Activated naive CD8-positive, alpha-beta T cell treated with anti-CD3 and anti-CD28 coated beads, Interleukin-2, amount 50 U/mL, for 24 hours (primary cell): Measurements from ENCODE around the gene OMD.

Source experiments
- ATAC-seq: fragments of 150-1000 bp; cut with Tn5 transposase; one replicate; pipeline ENCODE4 v1.10.0; 2021
- DNase-seq: peaks from one replicate; pipeline ENCODE4 v3.0.0; 2021
- H3K27ac Mint-ChIP-seq: one replicate; pipeline ENCODE4 v1.8.0; 2021; ENCODE audit warnings: mild to moderate bottlenecking, mixed read lengths
- H3K27me3 Mint-ChIP-seq: one replicate; pipeline ENCODE4 v1.8.0; 2021; ENCODE audit warnings: mixed read lengths
- H3K36me3 Mint-ChIP-seq: one replicate; pipeline ENCODE4 v1.8.0; 2021; ENCODE audit warnings: low read depth, mixed read lengths
- H3K4me1 Mint-ChIP-seq: one replicate; pipeline ENCODE4 v1.8.0; 2021; ENCODE audit warnings: mixed read lengths
- H3K4me3 Mint-ChIP-seq: one replicate; pipeline ENCODE4 v1.8.0; 2021; ENCODE audit warnings: mild to moderate bottlenecking, moderate library complexity, mixed read lengths
- H3K9me3 Mint-ChIP-seq: one replicate; pipeline ENCODE4 v1.8.0; 2021; ENCODE audit warnings: mixed read lengths

OMD gene, protein sequence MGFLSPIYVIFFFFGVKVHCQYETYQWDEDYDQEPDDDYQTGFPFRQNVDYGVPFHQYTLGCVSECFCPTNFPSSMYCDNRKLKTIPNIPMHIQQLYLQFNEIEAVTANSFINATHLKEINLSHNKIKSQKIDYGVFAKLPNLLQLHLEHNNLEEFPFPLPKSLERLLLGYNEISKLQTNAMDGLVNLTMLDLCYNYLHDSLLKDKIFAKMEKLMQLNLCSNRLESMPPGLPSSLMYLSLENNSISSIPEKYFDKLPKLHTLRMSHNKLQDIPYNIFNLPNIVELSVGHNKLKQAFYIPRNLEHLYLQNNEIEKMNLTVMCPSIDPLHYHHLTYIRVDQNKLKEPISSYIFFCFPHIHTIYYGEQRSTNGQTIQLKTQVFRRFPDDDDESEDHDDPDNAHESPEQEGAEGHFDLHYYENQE

DNA sequence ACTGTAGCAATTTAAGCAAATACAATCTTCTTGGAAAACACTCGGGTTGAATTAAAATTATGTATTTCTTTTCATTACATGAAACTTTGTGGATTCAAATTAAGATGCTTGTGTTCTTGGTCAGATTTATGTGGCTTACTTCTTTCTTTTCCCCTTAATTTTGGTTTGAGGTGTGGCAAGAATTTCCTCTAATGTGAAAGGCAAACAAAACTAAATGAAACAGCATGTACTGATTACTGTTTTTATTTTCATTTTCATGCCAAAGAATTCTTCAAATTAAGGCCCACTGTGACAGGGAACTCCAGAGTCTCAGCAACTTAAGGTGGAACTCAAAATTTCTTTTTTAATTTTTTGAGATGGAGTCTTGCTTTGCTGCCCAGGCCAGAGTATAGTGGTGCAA, at the start of gene OMD:
Gene OMD, minus strand, starts transcription at position 132 of the 400 bp plus-strand sequence. CDS start 6,913 bp downstream, outside the sequence.
- no peak within 1 kb of the TSS for H3K4me3 Mint-ChIP-seq
- H3K9me3 Mint-ChIP-seq: no peaks in the 10 kb centered on the region
- peaks cover 3% of the 10 kb centered on the region for H3K36me3 Mint-ChIP-seq
- no peaks in the 10 kb centered on the region for H3K27me3 Mint-ChIP-seq
- ATAC-seq (no peak), DNase-seq (no peak)
- no peak within 1 kb of the TSS for H3K27ac Mint-ChIP-seq
- H3K4me1 Mint-ChIP-seq: no peaks in the 10 kb centered on the region

DNA sequence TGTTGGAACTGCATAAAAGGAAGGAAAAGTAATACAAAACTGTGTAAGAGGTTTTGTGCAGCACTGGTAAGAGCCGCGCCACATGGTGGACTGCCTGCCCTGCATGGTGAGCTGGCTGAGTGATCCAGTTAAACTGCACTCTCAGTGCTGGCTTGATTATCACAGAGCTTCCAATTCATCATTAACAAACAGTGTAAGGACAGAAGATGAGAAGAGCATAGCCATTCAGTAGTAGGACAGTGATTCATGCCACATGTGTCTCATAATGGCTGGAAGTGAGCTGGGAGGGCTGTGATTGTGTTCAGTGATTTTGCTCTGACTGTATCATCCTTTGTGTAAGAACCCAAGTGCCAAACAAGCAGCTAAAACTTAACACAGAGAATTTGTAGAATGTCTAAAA, 43.9 kb upstream of the OMD start:
- no peak overlapping the region for H3K27ac Mint-ChIP-seq
- H3K4me3 Mint-ChIP-seq: no peak overlapping the region
- no peak for DNase-seq
- no peaks in the 10 kb centered on the region for H3K36me3 Mint-ChIP-seq
- no peaks in the 10 kb centered on the region for H3K4me1 Mint-ChIP-seq
- no peak for ATAC-seq
- no peaks in the 10 kb centered on the region for H3K9me3 Mint-ChIP-seq
- no peaks in the 10 kb centered on the region for H3K27me3 Mint-ChIP-seq

DNA sequence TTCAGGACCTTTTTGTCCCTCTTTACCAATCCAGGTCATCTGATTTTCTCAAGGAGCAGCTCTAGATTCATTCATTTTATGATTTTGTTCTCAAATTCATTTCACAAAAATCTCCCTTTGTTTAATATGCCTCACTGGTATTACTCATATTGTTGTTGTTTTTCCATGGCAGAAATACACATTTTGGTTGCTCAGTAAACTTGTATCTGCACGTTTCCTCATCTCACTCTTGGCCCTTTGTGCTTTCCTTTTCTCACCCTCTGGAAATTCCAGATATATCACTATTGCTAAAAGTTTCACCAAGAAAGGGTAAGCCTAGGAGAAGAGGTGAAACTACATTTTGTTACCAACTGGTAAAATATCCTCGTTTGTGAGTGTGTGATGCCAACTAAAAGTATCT, 43.2 kb upstream of the OMD start:
- H3K4me3 Mint-ChIP-seq: no peak overlapping the region
- ATAC-seq (no peak), DNase-seq (no peak)
- H3K4me1 Mint-ChIP-seq: no peaks in the 10 kb centered on the region
- no peaks in the 10 kb centered on the region for H3K36me3 Mint-ChIP-seq
- H3K27me3 Mint-ChIP-seq: no peaks in the 10 kb centered on the region
- no peak overlapping the region for H3K27ac Mint-ChIP-seq
- H3K9me3 Mint-ChIP-seq: no peaks in the 10 kb centered on the region

DNA sequence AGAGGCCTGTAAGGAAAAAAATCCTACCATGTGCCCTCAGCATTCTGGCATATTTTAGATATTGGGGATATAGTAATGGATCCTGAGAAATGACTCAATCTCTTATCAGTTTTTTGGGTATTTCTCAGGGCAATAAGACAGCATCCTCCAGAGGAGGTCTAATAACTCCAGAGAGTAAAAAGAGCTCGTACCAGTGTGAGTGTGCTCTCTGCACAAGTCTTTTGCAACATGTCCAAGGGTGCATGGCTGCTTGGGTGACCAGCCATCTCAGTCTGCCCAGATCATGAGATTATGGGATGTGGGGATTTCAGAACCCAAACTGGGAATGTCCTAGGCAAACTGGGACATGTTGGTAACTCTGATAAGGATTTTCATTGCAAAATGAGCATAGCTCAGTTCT, 42.8 kb upstream of the OMD start:
- H3K27ac Mint-ChIP-seq: no peak overlapping the region

DNA sequence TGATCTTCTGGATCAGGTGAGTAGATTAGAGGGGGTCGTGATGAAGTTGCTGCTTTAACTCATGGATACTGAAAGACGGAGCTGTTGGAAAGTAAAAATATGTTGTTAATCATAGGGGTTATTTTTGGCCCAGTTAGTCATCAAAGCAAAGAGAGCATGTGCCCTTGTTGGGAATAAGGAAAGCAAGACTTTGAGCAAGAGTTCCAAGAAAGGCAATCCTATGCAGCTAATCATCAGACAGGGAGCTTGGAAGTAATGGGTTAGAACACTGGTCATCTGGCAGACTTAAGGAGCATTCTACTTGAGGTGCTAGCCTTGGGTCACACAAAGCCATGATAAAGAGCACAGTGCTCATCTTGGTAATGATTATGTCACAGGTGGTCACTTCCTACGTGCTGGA, 39.7 kb upstream of the OMD start:
- ATAC-seq (no peak), DNase-seq (no peak)
- Mint-ChIP-seq H3K36me3 (no peaks in the 10 kb centered on the region), H3K27me3 (no peaks in the 10 kb centered on the region), H3K4me1 (no peaks in the 10 kb centered on the region), H3K27ac (no peak overlapping the region), H3K4me3 (no peak overlapping the region), H3K9me3 (no peaks in the 10 kb centered on the region)

More for the DNA sequence above, 42.8 kb upstream of the OMD start:
- Mint-ChIP-seq H3K36me3 (no peaks in the 10 kb centered on the region), H3K9me3 (no peaks in the 10 kb centered on the region), H3K4me1 (no peaks in the 10 kb centered on the region), H3K4me3 (no peak overlapping the region), H3K27me3 (no peaks in the 10 kb centered on the region)
- ATAC-seq: no peak
- no peak for DNase-seq

- no peaks in the 10 kb centered on the region for H3K4me1 Mint-ChIP-seq
- no peaks in the 10 kb centered on the region for H3K27me3 Mint-ChIP-seq
- ATAC-seq (no peak), DNase-seq (no peak)
- H3K4me3 Mint-ChIP-seq: no peak overlapping the region
- no peak overlapping the region for H3K27ac Mint-ChIP-seq
- H3K9me3 Mint-ChIP-seq: no peaks in the 10 kb centered on the region
- no peaks in the 10 kb centered on the region for H3K36me3 Mint-ChIP-seq
Measured at GRCh38 chr9:92463387-92463786, 39.1 kb upstream of the OMD start.

- H3K36me3 Mint-ChIP-seq: no peaks in the 10 kb centered on the region
Measured at GRCh38 chr9:92457576-92457975, 33.3 kb upstream of the OMD start.

GRCh38 chr9:92455217-92455616, 30.9 kb upstream of the OMD start:
- H3K27ac Mint-ChIP-seq: no peak overlapping the region
- ATAC-seq (no peak), DNase-seq (no peak)
- H3K4me3 Mint-ChIP-seq: no peak overlapping the region
- no peaks in the 10 kb centered on the region for H3K9me3 Mint-ChIP-seq
- no peaks in the 10 kb centered on the region for H3K36me3 Mint-ChIP-seq
- H3K4me1 Mint-ChIP-seq: no peaks in the 10 kb centered on the region
- H3K27me3 Mint-ChIP-seq: no peaks in the 10 kb centered on the region

More at GRCh38 chr9:92457576-92457975, 33.3 kb upstream of the OMD start:
- Mint-ChIP-seq H3K27me3 (no peaks in the 10 kb centered on the region), H3K4me3 (no peak overlapping the region), H3K4me1 (no peaks in the 10 kb centered on the region), H3K27ac (no peak overlapping the region), H3K9me3 (no peaks in the 10 kb centered on the region)
- no peak for DNase-seq
- no peak for ATAC-seq

DNA sequence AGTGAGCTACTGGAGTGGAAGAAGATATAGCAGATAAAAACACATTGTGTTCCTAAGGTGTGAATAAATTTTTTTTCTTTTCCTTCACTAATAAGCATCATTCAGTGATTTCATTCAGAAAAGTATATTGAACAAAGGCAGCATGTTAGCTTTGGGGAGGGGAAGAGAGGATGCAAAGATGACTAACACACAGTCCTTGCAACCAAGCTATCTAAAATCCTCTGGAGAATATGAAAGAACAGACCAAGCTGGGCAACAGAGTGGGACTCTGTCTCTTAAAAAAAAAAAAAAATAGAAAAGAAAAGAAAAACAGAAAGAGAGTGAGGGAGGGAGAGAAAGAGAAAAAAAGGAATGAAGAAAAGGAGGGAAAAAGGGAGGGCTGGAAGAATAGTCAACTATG, 22.3 kb upstream of the OMD start:
- Mint-ChIP-seq H3K36me3 (no peaks in the 10 kb centered on the region), H3K9me3 (no peaks in the 10 kb centered on the region), H3K27ac (no peak overlapping the region), H3K4me3 (no peak overlapping the region), H3K4me1 (no peaks in the 10 kb centered on the region), H3K27me3 (no peaks in the 10 kb centered on the region)
- no peak for DNase-seq
- no peak for ATAC-seq

GRCh38 chr9:92444841-92445240, 20.6 kb upstream of the OMD start:
- Mint-ChIP-seq H3K4me3 (no peak overlapping the region), H3K9me3 (no peaks in the 10 kb centered on the region), H3K4me1 (peaks cover 4% of the 10 kb centered on the region), H3K27ac (no peak overlapping the region), H3K27me3 (no peaks in the 10 kb centered on the region), H3K36me3 (no peaks in the 10 kb centered on the region)
- DNase-seq (no peak), ATAC-seq (no peak)

- Mint-ChIP-seq H3K4me3 (no peak overlapping the region), H3K9me3 (no peaks in the 10 kb centered on the region), H3K27me3 (no peaks in the 10 kb centered on the region), H3K4me1 (peaks cover 4% of the 10 kb centered on the region), H3K27ac (no peak overlapping the region), H3K36me3 (no peaks in the 10 kb centered on the region)
- peak; percentile 61 for ATAC-seq
- no peak for DNase-seq
Measured at GRCh38 chr9:92440751-92441046, 16.4 kb upstream of the OMD start.

- ATAC-seq (no peak), DNase-seq (no peak)
- Mint-ChIP-seq H3K4me1 (peaks cover 4% of the 10 kb centered on the region), H3K27me3 (no peaks in the 10 kb centered on the region), H3K27ac (no peak overlapping the region), H3K9me3 (no peaks in the 10 kb centered on the region), H3K36me3 (no peaks in the 10 kb centered on the region), H3K4me3 (no peak overlapping the region)
Measured at GRCh38 chr9:92439921-92440750, 15.9 kb upstream of the OMD start.

DNA sequence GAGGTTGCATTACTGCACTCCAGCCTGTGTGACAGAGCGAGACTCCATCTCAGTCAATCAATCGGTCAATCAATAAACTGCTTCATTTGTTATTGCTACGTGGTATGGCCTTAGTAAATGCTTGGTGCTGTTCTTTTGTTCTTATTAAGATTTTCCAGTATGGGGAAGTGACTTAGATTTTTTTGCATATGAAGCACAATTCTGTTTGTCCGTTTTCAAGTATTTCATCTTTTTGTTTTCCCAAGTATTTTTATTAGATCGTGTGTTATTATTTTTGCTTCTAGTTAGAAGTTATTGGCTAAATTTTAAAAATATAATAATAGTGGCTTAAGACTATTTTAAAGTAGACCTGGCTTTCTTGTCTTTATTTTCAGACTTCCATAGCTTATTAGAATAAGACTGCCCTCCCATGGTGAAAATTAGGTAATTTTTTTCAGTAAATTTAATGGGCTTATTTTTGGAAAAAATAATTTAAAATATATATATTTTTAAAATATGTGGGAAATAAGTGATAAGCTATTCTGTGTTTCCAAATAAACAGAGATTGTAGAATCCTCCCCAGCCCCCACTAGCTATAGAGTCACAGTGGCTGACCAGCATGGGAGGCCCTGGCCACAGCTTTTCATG, 14.7 kb upstream of the OMD start:
- no peak overlapping the region for H3K27ac Mint-ChIP-seq
- H3K4me3 Mint-ChIP-seq: no peak overlapping the region
- H3K9me3 Mint-ChIP-seq: no peaks in the 10 kb centered on the region
- DNase-seq: no peak
- no peaks in the 10 kb centered on the region for H3K36me3 Mint-ChIP-seq
- no peaks in the 10 kb centered on the region for H3K27me3 Mint-ChIP-seq
- H3K4me1 Mint-ChIP-seq: peaks cover 4% of the 10 kb centered on the region
- ATAC-seq: no peak

GRCh38 chr9:92435263-92435662, 11.0 kb upstream of the OMD start:
- Mint-ChIP-seq H3K4me3 (no peak overlapping the region), H3K9me3 (no peaks in the 10 kb centered on the region), H3K36me3 (peaks cover 4% of the 10 kb centered on the region), H3K27ac (no peak overlapping the region), H3K27me3 (no peaks in the 10 kb centered on the region), H3K4me1 (no peaks in the 10 kb centered on the region)
- DNase-seq (no peak), ATAC-seq (no peak)

DNA sequence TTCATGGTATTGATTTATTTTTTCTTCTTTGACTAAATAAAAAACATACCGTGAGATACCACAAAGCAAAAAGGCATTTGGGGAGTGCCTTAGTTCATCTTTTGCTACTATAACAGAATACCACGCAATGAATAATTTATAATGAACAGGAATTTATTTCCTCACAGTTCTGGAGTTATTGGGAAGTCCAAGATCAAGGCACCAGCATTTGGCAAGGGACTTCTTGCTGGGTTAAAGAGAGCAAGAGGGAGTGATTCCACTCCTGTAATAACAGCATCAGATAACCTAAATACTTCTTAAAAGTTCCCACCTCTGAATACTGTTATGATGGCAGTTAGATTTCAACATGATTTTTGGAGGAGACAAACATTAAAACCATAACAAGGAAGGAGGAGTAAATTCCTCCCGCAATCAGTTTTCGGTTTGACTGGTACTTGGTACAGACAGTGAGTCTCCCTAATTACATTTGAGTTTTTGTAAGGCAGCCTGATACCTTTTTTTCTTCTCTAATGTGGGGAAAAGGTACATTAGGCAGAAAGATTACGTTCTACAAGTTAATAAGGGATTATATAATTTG, 8.8 kb upstream of the OMD start:
- ATAC-seq: no peak
- H3K4me3 Mint-ChIP-seq: no peak overlapping the region
- no peak overlapping the region for H3K27ac Mint-ChIP-seq
- DNase-seq: no peak
- H3K27me3 Mint-ChIP-seq: no peaks in the 10 kb centered on the region
- H3K36me3 Mint-ChIP-seq: peaks cover 7% of the 10 kb centered on the region
- no peaks in the 10 kb centered on the region for H3K4me1 Mint-ChIP-seq
- no peaks in the 10 kb centered on the region for H3K9me3 Mint-ChIP-seq
